GM18870 (cell line): ENCODE measurements around the gene MAGEA12.
"Not testable (repeated sequence)": the region's sequence is repeated elsewhere in the genome, so short reads cannot be mapped to it uniquely, and the experiment has no call there.

ENCODE experiments used
- ATAC-seq: cut with Tn5 transposase; IDR thresholded peaks from one replicate; pipeline ENCODE4 v1.9.1; 2021; ENCODE audit warnings: moderate library complexity; ENCODE audit not compliant: unreplicated experiment

MAGEA12 gene

GRCh38 chrX:152761582-152761981 is 28.0 kb downstream of the MAGEA12 start:
- not testable (repeated sequence) for ATAC-seq

GRCh38 chrX:152766562-152766961 is 33.0 kb downstream of the MAGEA12 start:
- not testable (repeated sequence) for ATAC-seq

GRCh38 chrX:152769549-152770289 is 36.2 kb downstream of the MAGEA12 start, which contains the start of gene MAGEA6:
Gene MAGEA6 (minus strand): TSS chrX:152769689. CDS start chrX:152767650, 2,039 bp downstream.
- ATAC-seq, result not testable (repeated sequence)

GRCh38 chrX:152787062-152787461 is 53.5 kb downstream of the MAGEA12 start:
- ATAC-seq, result peak; percentile 84
